NCI-H526 (cell line): ENCODE results near the gene ZNF526.
A peak's percentile ranks its signal among the peaks of the same experiment; 100 is the strongest.

Experiments
- DNase-seq, 2 experiments: peaks; one replicate each; lab custom pipeline; 2025; lab: John Stamatoyannopoulos, UW

The ZNF526 gene

DNA sequence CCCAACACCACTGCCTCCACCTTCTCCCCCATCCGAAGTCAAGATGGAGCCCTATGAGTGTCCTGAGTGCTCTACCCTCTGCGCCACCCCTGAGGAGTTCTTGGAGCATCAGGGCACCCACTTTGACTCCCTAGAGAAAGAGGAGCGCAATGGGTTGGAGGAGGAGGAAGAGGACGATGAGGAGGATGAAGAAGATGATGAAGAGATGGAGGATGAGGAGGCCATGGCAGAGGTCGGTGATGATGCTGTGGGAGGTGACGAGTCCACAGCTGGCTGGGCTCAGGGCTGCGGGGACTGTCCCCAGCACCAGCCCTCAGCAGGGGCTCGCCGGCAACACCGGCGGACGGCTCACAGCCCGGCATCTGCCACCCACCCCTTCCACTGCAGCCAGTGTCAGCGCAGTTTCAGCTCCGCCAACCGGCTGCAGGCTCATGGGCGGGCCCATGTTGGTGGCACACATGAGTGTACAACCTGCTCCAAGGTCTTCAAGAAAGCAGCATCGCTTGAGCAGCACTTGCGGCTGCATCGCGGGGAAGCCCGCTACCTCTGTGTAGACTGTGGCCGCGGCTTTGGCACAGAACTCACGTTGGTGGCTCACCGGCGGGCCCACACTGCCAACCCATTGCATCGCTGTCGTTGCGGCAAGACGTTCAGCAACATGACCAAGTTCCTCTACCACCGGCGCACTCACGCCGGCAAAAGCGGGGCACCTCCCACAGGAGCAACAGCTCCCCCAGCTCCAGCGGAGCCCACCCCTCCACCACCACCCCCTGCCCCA, 5.0 kb downstream of the ZNF526 start:
- no peak for DNase-seq

DNA sequence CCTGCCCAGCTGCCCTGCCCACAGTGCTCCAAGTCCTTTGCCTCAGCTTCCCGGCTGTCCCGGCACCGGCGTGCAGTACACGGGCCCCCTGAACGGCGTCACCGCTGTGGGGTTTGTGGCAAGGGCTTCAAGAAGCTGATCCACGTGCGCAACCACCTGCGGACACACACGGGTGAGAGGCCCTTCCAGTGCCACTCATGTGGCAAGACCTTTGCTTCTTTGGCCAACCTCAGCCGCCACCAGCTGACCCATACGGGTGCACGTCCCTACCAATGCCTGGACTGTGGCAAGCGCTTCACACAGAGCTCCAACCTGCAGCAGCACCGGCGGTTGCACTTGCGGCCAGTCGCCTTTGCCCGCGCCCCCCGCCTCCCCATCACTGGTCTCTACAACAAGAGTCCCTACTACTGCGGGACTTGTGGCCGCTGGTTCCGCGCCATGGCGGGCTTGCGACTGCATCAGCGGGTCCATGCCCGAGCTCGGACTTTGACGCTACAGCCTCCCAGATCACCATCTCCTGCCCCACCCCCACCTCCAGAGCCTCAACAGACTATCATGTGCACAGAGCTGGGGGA, 5.7 kb downstream of the ZNF526 start:
- no peak for DNase-seq

DNA sequence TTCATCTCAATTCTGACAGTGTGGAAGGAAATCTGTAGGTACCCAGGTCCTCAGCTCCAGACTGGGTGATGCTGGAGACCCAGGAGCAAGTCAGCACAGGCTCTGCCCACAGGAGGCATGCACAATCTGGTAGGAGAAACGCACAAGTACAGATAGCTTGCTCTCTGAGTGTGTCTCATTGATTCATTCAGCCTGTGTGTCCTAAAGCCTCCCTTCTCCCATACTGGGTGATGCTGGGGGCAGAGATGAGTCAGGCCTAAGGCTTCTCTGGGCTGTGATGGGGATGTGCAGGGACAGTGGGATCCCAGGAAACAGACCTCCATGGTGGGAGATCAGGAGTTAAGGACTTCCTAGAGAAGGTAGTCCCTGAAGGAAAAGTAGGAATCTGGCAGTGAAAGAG, 6.8 kb downstream of the ZNF526 start:
- no peak for DNase-seq

DNA sequence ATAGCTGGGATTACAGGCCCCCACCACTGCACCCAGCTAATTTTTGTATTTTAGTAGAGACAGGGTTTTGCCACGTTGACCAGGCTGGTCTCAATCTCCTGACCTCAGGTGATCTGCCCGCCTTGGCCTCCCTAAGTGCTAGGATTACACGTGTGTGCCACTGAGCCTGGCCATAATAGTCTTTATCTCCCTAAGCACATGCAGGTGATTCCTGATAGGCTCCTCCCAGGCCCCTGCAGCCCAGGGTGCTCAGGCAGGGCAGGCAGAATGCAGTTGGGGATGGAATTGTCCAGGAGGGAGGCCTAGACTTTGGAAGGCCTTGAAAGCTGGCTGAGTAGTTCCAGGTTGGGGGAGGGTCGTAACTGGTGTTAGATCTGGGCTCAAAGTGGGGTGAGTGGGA, 8.5 kb downstream of the ZNF526 start:
- no peak for DNase-seq

DNA sequence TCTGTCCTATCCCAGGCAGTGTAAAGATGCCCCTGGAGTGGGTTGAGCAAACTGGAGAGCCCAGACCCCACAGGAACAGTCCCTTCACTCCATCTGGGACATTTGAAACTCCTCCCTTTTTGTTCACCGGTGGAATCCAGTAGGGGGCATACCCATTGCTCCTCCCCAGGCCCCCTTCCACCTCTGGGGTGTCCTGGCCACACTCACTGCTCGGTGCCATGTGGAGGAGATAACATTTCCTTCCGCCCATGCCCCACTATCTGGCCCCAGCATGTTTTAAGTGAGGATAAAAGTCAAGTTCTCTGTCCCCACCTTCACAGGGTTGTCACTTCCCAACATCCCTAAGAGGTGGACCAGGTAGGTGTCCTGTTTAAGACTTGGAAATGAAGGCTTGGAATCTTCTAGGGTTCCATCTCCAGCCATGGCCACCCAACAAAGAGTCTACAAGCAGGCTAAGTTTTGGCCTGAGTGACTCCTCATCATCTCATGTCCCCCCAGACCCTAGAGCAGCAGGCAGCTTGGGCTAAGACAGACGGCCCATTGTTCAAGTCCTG, 9.3 kb downstream of the ZNF526 start:
- no peak for DNase-seq

DNA sequence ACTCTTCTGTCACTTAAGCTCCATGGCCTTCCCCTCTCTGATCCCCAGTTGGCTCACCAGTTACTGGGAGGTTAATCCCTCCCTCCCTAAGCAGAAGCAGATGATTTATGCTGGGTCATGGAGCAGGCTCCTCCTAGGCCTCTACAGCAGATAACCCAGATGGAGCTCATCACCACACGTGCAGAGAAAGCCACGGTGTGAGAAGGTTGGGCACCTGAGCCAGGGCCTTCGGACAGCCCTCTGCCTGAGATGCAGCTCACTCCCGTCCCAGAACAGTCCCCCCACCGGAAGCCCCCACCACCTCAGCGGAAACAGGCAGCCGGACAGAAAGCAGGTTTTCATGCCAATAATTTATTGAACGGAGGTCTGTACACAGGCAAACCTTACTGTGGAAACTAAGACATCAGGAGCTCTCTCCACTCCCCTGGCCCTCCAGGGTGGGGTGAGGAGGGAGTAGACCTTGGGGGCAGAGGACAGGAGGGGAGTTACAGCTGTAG, 9.8 kb downstream of the ZNF526 start:
- no peak for DNase-seq

DNA sequence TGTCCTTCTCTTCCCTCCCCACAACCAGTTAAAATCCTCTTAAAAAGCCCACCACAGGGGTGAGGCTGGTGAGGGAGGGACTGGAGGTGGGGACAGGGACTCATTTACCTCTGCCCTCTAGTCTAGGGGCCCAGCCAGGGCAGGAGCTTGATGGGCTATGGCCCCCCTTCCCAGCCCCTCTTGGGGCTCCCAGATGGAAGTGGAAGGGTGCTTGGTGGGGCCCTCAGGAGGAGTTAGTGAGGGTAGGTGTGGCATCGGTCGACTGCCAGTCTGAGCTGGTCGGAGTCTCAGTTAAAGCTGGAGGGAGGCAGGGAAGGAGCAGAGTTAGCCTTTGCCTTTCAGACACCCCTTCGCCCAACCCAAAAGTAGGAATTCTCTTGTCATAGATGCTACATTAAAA, 10.5 kb downstream of the ZNF526 start:
- no peak for DNase-seq

DNA sequence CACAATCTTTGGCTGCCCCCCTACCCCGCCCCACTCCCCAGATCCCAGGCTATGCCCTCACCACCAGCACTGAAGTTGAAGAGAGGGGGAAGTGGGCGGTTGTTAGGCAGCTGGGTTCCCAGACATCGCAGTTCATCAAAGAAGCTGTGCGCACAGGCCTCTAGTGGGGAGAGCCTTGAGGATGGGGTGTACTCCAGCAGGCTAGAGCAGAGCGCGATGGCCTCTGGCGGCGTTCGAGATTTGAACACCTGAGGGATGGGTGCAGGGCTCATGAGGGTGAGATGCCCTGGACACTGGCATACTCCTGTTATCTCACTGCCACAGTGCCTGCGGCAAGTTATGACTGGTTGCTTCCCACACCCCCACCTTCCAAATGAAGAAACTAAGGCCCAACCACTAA, 12.3 kb downstream of the ZNF526 start:
- no peak for DNase-seq

DNA sequence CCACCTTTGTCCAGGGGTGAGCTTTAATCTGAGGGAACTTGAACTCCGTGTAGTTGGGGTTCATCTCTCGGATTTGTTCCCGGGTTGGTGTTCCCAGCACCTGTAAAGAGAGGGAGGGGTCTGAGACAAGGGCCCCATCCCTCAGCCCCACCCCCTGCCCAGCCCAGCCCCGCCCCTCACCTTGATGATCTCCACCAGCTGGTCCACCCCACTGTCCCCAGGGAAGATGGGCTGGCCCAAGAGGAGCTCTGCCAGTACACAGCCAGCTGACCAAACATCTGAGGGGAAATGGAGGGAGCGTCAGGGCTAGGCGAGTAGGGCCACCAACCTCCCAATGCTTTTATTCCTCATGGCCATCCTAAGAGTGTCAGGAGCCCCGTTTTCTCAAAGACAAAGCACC, 13.0 kb downstream of the ZNF526 start:
- no peak for DNase-seq

DNA sequence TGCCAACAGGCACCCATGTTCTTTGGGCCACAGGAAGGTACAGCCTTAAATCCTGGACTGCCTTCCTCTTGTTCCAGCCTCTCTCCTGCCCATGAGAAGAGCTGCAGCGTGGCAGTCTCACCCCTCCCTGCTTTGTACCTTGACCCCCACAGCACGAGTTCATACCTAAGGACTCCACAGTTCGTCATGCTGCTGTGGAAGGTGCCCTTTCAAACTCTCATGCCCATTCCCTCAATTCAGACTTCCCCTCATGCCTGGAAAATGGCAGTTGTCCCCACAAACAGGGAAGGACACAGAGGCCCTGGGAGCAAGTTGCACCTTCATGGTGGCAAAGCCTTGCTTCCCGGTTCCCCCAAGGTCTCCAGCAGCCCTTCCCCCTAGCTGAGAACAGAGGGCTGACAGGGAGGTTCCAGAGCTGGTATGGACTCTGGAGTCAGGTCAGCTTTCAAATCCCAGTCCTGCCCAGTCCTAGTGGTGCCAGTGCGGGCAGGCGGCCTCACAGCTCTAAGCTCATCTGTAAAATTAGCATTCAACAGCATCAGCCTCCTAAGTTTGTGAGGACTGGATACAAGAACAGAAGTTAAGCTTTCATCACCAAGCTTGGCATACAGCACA, 13.7 kb downstream of the ZNF526 start:
- no peak for DNase-seq

DNA sequence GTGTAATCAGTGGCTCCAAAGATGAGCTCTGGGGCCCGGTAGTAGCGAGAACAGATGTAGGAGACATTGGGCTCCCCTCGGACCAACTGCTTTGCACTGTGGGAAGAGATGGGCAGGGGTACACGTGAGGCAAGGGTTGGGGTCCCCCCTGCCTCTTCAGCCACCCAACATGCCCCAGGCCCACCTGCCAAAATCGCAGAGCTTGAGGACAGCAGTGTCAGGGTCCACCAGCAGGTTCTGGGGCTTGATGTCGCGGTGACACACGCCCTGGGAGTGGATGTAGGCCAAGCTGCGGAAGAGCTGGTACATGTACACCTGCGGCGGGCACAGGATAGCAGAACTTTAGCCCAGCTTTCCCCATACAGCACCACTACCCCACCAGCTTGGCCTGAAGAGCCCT, 14.3 kb downstream of the ZNF526 start:
- DNase-seq = no peak

DNA sequence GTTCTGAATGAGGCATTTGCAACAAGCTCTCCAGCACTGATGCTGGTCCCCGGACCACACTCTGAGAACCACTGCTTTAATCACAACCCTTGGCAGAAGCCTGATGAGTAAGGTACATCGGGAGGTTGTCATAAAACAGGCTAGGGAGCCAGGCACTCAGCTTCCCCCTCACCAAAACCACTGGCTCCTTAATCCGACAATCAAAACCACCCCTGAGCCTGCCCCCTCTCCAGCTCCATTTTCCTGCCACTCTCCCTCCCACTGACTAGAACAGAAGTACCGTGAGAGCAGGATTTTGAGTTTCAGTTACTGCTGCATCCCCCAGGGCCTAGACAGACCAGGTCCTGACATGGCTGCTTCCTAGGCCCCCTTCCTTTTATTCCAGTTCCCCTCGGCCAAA, 15.1 kb downstream of the ZNF526 start:
- no peak for DNase-seq

DNA sequence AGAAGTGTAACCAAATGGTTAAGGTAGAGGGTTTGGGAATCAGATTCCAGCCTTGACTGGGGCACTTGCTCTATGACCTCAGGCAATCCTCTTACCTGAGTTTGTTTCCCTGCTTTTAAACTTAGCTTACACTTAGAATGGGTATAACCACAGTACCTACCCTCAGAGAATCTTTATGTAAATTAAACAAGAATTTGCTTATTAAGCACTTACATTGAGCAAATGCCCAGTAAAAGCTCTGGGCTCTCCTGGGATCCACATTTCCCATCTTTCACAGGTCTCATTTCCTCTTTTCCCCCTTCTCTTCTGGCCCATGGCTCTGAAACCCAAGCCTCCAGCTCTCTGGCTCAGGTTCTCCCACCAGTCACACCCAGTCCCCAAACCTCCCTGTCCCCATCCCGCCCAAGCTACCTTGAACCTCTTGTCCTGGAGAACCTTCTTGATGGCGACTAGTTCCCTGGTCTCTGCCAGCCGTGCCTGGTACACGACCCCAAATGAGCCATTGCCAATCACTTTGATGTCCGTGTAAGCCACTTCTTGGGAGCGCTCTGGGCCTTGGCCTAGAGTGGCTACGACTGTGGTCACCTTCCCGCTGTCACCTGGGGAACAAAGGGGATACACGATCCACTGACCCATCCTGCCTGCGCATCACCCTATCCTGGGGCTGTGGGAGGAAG, 19.6 kb downstream of the ZNF526 start:
- DNase-seq = no peak

DNA sequence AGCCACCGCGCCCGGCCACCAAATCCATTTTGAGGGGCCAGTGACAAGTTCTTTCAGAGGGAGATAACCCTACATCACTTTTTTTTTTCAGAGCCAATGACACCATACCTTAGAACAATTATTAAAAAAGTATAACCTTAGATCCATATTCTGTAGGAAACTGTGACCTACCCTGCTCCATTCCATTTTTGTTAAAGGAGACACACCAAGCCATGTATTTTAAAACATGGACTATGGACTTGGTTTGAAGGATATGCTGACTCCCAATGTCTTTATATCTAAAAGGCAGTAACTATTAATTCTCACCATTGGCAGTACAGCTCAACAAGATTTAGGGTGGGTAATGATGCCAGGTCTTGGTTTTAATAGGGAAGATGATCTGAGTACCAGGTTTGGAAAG, 21.2 kb downstream of the ZNF526 start:
- DNase-seq = no peak

DNA sequence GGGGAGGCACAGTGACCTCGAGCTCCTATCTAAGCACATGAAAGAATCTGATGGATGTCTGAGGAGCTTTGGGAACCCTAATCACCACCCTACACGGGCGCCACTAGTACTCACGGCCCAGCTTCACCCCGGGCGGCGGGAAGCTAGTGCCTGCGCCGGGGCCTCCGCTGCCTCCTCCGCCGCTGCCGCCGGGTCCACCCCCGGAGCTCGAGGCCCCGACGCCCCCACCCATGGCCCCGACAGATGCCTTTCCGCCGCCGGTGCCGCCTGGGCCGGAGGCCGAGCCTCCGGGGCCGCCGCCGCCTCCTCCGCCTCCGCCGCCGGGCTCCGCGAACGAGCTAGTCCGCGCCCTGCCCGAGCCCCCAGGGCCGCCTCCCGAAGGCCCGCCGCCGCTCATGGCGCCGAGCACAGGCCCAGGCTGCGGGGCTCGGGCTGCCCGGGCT, 22.0 kb downstream of the ZNF526 start:
- DNase-seq = peak in 1 of 2 experiments; percentile 53

DNA sequence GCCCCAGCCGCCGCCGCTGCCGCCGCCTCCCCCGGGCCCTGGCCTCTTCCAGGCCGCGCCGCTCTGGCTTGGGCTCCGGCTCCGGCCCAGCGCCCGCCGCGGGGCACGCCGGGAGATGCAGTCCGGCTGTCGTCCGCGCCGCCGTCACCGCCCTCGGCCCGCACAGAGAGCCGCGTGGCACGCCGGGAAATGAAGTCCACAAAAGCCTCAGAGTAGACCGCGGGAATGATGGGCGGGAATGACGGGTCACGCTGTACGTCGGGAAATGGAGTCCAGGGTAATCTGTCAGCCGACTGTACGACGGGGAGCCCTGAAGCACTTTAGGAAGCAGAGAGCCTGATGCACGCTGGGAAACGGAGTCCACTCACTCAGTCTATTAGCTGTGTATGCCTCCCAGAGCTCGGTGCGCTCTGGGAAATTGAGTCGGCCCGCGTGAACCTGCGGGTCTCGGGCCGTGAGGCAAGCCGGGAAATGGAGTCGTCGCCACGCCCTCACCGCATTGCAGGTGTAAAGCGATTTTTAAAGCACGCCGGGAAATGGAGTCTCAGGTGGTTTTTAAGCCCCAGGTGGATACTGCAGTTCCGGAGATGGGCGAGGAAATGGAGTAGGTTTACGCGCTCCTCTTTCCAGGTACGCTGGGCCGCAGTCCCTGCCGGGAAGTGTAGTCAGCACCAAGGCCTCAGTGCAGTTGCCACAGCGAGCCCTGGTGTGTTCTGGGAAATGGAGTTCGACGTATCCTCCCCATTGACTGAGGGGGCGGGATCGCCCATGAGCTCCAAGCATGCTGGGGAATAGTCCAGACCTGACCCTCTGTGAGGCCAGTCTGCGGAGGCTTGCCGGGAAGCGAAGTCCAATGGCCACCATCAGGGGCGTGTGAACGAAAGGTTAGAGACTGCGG, 22.6 kb downstream of the ZNF526 start, which contains the start of gene GSK3A:
GSK3A (minus strand) TSS at position 91 of the 898 bp plus-strand sequence. CDS start 137 bp downstream, outside the sequence.
- DNase-seq = peak; percentile 100

DNA sequence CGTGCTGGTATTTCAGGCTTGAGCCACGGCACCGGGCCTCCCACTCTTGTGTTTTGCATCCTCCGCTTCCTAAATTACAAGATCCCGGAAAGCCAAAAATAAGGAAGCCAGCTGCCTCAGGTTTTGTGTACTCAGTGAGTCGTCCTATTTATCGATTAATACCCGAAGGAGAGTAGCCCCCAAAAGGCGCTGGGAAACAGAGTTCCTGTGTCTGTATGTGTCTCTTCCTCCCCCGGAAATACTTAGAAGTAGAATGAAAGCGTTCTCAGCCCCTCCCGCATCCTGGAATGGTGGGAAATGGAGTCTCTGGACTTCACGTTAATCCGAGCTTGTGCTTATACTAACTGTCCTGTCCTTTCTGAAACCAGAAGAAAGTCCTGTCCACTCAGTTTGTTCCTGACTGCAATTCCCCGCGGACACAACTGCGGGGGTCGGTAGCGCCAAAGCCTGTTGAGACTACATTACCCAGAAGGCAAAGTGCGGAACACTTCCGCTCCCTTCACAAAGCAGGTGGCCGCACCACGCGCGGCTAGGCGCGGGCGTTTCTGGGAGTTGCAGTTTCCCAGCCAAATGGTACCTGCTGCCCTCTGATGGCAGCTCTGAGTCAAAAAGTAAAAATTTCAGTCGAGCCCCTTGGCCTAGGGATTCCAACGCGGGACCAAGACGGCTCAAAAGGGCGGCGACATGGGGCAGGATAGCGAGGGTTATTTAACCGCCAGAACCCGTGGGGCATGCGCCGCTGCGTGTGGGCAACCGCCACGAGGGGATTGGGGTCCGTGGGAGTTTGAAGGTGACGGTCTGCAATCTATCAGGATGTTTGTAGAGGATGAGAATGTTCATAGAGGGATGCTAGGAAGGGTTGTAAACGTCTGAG, 24.5 kb downstream of the ZNF526 start:
- DNase-seq = peak; percentile 93 to 97

DNA sequence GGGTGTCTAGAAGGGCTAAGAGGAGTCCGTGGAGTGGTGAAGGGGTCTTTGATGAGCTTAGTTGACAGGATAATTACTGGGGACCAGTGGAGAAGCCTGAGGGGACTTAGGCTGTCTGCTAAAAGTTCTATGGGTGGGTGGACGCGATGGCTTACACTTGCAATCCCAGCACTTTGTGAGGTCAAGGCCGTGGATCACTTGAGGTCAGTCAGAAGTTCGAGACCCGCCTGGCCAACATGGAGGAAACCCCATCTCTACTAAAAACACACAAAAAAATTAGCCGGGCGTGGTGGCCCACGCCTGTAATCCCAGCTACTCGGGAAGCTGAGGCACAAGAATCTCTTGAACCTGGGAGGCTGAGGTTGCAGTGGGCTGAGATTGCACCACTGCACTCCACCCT, 25.1 kb downstream of the ZNF526 start:
- no peak for DNase-seq

DNA sequence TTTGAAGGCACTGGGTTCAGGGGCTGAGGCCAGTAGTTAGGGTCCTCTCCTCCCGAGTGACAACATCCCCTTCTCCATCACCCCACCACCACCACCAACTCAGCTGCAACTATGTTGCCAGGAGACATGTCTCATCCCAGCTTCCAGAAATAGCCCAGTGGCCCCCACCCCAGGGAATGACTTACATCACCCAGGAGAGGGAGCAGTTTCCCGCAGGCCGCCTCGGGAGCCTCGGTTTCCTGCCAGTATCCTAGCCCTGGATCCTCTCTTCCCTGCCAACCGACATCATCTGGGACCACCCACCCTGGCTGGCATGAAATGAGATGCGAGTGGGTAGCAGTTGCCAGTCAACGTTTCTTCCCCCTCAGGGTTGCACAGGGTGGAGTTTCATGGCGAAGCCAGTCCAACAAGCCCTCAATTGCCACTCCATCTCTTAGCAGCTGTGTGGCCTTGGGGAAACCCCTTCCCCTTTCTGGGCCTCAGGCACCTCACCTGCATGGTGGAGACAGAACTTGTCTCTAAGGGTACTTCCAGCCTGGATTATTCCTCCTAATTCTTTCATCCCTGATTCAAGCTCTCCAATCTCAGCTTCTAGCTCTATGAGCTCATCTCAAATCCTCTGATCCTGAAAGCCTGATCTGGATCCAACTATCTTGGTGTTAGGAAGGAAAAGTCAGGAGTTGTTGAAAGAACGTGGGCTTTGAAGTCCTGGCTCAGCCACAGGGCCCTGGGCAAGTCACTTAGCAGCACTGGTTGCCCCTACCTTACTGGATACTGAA, 26.2 kb downstream of the ZNF526 start:
- DNase-seq = peak; percentile 41 to 70
